Activated CD8-positive, alpha-beta memory T cell treated with anti-CD3 and anti-CD28 coated beads, Interleukin-2, amount 50 U/mL, for 24 hours (primary cell): ENCODE data around the gene PITPNC1.

Source experiments
- DNase-seq: peaks from one replicate; pipeline ENCODE4 v3.0.0-alpha.2; 2020; ENCODE audit errors: extremely low read depth

PITPNC1 gene

DNA sequence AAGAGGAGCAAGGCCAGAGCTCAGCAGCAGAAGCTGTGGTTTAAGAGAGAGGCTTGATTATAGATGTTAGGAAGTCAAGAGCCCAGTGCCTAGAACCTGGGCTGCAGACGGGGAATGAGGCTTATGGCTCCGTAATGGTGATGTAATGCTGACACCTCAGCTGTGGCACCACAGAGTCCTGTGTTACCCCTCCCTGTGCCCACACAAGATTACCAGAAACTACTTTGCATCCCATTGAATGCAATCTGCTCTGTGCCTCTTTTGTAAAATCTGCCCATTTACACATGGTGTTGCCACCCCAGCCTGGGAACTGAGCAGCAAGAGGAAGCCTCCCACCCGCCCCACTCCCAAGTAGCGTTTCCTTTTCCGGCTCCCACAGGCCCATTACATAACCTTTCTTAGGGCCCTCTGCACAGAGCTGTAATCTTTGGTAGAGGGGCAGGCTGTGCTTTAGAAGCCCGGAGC, 57.0 kb downstream of the PITPNC1 start:
- DNase-seq: no peak

- DNase-seq: no peak
These were observed 58.0 kb downstream of the PITPNC1 start for GRCh38 chr17:67435122-67435521.

DNA sequence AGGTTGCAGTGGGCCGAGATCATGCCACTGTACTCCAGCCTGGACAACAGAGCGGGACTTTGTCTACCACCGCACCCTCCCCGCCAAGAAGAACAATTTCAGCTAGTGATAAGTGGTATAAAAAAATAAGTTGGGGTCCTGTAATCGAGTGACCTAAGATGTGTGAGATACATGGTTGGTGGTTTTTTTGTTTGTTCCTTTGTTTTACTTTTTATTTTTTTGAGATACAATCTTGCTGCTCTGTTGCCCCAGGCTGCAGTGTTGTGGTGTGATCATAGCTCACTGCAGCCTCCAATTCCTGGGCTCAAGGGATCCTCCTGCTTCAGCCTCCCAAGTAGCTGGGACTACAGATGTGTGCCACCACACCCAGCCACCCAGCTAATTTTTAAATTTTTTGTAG, 58.7 kb downstream of the PITPNC1 start:
- DNase-seq: no peak

DNA sequence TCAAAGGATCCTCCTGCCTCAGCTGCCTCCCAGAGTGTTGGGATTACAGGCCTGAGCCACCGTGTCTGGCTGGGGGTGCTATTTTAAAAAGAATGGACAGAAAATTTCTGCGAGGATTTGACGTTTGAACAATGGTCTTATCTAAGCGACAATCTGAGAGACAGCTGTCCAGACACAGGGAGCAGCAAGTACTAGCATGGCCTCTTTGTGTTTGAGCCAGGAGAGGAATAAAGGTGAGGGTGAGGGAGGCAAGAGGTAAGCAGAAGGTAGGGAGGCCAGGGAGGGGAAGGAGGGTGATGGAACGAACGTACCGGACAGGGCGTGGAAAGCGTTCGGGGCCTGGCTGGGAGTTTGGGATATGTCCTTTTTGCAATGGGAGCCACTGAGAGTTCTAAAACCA, 59.2 kb downstream of the PITPNC1 start:
- no peak for DNase-seq

DNA sequence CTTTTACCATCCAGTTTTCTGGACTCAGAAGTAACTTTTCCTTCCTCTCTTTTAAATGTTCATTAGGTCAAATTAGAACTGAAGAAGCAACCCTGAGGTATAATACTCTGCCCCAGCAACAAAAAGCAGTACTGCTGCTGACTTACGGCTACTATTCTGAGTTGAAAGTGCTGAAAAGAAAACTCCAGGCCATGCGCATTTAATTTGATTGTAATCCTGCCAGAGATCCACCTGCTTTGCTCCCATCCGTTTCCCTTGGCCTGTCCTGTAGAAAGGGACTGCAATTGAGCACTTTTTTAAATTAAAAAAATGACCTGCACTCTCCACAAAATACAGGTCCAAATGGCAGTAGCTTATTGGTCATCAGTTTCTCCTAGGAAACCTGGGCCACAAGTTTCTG, 61.6 kb downstream of the PITPNC1 start:
- DNase-seq: no peak

DNA sequence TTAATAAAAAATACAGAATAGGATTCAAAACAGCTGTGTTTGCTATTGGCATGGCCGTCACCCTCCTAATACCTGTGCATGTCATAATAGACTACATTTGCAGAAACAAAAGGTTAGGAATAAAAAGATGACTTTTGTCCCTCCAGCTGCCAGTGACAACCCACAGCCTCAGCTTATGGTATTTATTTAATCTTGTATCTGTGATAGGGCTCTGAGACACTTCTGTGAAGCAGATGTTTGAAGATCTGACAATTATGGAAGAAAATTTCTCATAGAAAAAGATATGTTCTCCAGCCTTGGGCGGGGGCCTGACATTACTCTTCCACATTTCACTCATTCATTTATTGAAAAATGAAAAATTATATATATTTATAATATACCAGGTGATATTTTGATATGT, 62.2 kb downstream of the PITPNC1 start:
- no peak for DNase-seq

GRCh38 chr17:67440277-67441051, 63.4 kb downstream of the PITPNC1 start:
- no peak for DNase-seq

DNA sequence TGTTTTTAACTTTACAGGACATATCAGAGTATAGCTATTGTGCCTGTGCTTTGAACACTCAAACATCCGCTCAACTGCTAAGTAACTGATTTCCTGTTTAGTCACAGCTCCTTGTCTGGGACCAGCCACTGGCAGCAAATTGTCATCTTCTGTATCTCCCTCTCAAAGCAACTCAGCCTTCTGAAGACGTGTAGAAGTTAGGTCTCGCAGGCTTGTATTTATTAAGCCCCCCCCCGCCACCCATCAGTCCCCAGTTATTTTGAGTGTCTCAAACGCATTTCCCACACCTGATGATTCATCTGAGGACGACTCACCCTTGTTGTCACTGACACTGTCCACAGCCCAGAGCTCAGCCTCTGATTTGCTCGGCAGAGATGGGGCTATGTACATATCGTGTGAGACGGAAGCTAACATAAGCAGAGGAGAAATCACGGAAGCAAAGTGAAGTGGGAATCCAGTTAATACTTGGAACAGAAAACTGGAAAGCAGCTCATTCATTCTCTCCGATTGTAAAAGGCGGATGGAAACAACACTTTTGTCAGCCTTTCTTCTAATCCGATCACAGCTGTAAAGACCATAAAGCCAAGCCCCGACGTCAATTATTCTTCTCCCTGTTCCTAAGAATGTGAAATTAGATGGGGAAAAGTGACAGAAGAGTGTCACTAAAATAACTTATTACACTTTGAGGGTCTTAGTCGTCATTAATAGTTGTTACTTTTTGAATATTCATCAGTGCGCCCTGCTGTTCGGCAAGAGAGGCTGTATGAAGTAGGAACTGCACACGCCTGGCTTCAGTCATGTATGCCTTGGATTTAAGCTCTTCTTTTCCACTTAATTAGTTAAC, 64.2 kb downstream of the PITPNC1 start:
- no peak for DNase-seq

DNA sequence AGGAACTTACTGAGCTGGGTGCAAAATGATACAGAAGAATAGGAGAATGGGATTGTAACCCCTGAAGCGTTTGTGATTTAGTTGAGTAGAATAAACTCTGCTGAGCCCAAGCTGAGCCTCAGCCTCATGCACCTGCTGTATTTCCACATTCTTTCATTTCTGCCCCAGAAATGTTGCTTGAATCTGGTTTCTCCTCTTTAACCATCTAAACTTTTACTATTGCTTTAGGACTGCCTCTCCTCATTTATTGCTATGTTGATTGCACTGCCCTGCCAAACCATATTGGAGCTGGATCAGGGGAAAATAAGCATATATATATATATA, 64.8 kb downstream of the PITPNC1 start:
- DNase-seq: no peak

DNA sequence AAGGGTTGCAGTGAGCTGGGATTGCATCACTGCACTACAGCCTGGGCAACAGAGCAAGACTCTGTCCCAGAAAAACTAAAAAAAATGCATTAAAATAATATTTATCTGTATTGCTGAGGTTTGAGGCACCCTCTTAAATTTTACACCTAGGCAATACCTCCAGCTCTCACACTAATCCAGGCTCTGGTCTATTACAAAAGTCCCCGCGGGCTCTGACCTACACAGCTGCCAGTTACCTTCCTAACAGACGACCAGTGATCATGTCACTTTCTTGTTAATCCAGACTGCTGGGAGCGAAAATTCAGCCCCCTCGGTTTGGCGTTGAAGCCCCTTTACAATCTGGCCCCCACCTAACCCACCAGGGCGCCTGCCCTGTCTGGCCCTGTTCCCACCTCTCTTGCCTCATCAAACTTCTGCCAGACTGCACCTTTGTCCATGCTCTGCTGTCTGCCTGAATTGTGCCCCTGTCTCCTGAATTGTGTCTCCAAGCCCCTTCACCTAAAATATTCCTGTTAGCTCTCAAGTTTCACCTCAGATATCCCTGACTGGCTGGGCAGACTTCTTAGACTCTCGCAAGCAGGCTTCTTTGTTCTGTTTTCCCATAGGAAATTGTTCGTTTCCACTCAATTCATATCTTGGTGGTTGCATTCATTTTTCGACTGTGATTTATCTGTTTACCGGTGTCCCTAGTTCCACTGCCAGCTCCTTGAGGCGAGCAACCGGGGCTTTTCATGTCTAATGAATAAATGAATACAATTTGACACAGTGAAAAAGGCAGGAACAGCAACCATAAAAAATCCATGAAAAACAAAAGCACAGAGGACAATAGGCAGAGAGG, 65.9 kb downstream of the PITPNC1 start:
- no peak for DNase-seq

GRCh38 chr17:67443931-67444595, 67.0 kb downstream of the PITPNC1 start:
- no peak for DNase-seq

DNA sequence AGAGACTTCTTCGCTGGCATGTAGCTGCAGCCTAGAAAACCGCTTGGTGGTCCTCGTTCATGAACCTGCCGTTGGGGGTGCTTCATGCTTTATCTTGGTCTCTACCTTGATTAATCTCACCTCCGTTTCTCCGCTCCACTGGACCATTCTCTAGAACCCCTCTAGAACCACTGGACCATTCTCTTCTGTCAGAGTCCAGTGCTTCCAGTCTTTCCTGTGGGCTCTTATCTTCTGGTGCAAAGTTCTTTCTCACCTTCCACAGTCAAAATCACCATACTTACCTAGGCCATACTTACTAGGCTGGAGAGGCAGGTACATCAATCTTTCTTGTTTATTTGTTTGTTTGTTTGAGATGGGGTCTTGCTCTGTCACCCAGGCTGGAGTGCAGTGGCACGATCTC, 71.4 kb downstream of the PITPNC1 start:
- DNase-seq: no peak

- DNase-seq: no peak
These were observed 72.0 kb downstream of the PITPNC1 start for GRCh38 chr17:67449065-67449464.

DNA sequence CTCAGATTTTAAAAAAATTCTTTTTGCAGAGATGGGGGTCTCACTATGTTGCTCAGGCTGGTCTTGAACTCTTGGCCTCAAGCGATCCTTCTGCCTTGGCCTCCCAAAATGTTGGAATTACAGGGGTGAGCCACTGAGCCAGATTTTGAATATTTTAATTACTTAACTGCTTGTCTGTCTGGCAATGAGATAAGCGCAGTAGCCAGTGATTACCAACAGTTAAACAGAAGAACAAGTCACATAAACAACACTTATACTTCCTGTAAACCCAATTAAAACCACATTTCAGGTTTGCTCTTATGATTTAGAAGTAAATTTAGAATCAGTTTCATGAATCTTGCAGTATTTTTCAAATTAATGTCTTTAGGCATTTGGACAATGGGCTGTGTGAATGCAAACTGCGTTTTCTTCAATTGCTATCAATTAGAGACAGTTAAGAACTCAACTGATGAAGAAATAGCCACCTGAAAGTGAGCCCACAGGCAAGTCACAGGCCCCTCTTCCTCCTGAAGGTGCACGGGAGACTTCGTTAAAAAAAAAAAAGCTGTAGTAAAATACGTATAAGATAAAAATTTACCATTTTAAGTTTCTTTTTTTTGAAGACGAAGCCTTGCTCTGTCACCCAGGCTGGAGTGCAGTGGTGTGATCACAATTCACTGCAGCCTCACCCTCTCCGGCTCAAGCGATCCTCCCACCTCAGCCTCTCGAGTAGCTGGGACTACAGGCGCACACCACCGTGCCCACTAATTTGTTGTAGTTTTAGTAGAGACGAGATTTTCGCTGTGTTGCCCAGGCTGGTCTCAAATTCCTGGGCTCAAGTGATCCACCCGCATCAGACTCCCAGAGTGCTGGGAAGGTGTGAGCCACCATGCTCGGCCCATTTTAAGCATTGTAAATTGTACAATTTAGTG, 73.0 kb downstream of the PITPNC1 start:
- DNase-seq: no peak

DNA sequence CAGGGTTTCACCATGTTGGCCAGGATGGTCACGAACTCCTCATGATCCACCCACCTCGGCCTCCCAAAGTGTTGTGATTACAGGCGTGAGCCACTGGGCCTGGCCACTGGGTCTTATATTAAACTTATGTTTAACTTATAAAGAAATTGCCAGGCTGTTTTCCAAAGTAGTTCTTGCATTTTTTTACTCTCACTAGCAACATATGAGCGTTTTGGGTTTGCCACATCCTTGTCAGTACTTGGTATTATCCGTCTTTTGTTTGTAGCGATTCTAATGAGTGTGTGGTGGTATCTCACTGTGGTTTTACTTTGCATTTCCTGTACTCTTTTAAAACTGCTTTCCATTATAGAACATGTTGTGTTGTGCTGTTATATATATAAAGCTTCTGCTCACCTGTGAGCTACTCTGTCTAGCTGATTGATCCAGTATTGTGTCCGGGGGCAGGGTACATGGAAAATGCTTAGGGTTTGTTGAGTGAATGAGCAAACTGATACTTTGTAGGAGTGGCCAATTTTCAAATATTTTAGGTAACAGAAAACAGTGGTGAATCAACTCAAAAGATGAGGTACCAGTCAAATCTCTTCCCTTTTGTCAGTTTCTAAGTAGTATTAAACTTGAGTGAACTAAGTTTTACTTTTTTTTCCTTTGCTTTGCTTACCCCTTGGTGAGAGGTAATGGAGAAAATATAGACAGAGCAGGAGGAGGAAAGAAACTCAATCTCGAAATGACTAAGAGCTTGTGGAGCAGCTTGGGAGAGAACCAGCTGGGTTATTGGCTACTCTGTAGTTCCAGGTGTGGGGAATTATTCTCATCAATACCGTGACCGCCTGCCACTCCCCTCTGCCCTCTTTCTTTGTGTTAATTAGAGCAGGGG, 75.8 kb downstream of the PITPNC1 start:
- DNase-seq: no peak

GRCh38 chr17:67456103-67456502, 79.0 kb downstream of the PITPNC1 start:
- DNase-seq: no peak

DNA sequence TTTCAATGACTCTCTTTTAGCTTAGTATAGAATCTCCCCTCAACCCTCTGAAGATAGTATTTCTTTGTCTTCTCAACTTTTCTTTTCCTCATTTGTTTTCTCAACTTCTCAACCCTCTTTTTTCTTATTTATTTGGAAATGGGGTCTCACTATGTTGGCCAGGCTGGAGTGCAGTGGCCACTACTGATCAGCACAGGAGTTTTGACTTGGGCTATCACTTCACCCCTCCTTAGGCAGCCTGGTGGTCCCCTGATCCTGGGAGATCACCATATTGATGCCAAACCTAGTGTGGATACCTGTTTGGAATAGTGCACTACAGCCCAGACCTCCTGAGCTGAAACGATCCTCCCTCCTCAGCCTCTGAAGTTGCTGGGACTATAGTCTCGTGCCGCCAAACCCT, 79.8 kb downstream of the PITPNC1 start:
- DNase-seq: no peak

DNA sequence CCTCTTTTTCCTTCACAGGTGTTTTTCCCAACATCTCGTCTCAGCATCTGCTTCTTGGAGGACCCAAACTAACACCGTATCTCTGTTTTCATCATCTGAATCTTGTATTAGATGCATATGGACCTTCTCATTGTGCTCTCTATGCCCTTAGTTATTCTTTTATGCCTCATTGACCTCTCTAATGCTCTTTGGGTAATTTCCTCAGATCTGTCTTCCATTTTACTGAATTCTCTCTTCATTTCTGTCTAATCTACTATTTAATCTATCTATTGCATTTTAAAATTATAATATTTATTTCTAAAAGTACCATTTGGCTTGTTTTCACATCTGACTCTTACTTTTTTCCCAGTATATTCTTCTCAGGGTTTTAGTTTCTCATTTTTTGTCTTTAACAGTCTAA, 81.1 kb downstream of the PITPNC1 start:
- no peak for DNase-seq

DNA sequence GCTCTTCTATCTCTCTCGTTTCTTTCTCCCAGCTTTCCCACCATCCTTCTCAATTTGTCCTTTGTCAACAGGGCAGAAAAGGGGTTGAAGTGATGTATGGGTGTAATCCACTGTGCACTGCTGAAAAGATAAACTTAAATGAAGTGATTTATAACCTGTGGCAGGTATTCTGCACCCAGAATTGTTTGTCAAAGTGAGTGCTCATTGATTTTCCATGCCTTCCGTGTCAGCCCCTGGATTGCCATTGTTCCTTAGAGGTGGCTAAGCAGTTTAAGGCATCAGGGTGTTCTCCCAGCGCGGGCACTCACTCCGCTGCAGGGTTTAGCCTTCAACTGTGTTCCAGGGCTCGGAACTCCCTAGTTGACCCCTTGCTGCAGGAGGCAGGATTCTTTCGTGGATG, 82.9 kb downstream of the PITPNC1 start:
- DNase-seq: no peak
